Activated CD8-positive, alpha-beta T cell treated with anti-CD3 and anti-CD28 coated beads, Interleukin-2, amount 10 ng/mL, durations not matched to agents 7 days and 5 days (primary cell): ENCODE results near the gene NLK. TPM values are rescaled to one million over a fixed set of nuclear protein-coding genes. Genes with fewer than 3 reads are reported as not detected.
A peak's percentile ranks its signal among the peaks of the same experiment; 100 is the strongest.

ENCODE experiments used
- ATAC-seq: fragments of 150-1000 bp; cut with Tn5 transposase; one replicate; pipeline ENCODE4 v1.10.0; 2021; ENCODE audit warnings: moderate library complexity
- CTCF ChIA-PET: fragments of 350-600 bp; sonication (Branson Sonifier 250); formaldehyde crosslinking; loops from one replicate; lab custom pipeline; 2021; ENCODE audit warnings: antibody characterized with exemption; lab: Charles Lee
- POLR2A ChIA-PET: fragments of 350-600 bp; sonication (Branson Sonifier 250); formaldehyde crosslinking; loops from one replicate; lab custom pipeline; 2021; ENCODE audit warnings: antibody characterized with exemption; lab: Charles Lee
- DNase-seq: peaks from one replicate; pipeline ENCODE4 v3.0.0-alpha.2; 2020
- H3K27ac Mint-ChIP-seq: one replicate; pipeline ENCODE4 v1.8.0; 2021; ENCODE audit warnings: mild to moderate bottlenecking, mixed read lengths
- H3K27me3 Mint-ChIP-seq: one replicate; pipeline ENCODE4 v1.8.0; 2021; ENCODE audit warnings: low read depth, mixed read lengths
- H3K36me3 Mint-ChIP-seq: one replicate; pipeline ENCODE4 v1.8.0; 2021; ENCODE audit warnings: low read depth, mixed read lengths
- H3K4me1 Mint-ChIP-seq: one replicate; pipeline ENCODE4 v1.8.0; 2021; ENCODE audit warnings: low read depth, mixed read lengths
- H3K4me3 Mint-ChIP-seq: one replicate; pipeline ENCODE4 v1.8.0; 2021; ENCODE audit warnings: mild to moderate bottlenecking, mixed read lengths
- H3K9me3 Mint-ChIP-seq: one replicate; pipeline ENCODE4 v1.8.0; 2022; ENCODE audit warnings: mixed read lengths; ENCODE audit not compliant: insufficient read depth
- total RNA-seq, 2 experiments: library from RNA; stranded (reverse); gene quantifications; one replicate each; pipeline ENCODE4 v1.2.3, GENCODE V29; 2021

Gene NLK
- total RNA-seq, 2 experiments from 2014 or later = 11.2 to 12.0 TPM

DNA sequence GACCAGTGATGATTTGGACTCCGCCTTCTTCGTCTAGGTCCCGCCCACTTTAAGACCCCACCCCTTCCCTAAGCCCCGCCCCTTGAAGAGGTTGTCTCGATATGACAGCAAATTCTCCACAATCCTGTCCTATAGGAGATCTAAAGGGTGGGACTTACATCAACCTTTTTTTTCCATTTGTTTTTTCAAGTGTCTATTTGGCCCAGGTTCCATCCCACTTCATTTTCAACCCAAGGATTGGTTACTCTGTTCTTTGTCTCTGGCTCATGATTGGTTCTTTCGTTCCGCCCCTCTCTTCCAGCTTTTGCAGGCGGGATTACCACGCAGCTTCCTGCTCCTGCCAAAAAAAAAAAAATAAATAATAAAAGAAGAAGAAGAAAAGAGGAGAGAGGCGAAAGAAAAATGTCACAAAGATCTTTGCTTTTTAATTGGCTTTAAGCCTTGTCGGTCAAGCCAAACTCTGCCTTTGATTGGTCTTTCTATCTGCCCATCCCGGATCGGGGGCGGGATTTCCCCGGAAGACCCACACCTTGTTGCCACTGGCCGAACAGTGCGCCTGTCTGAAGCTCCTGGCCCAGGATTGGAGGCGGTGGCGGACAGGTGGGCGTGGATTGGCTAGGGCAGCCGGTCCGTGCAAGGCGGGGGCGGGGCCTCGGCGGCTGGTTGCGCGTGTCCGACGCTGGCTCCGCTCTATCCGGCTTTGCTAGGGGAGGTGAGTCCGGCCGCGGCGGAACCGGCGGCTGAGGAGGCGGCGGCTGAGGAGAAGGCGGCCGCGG, 1.2 kb upstream of the NLK start:
- H3K27ac Mint-ChIP-seq = peak overlapping the region; percentile 87
- H3K27me3 Mint-ChIP-seq = peaks cover 5% of the 10 kb centered on the region
- peaks cover 25% of the 10 kb centered on the region for H3K36me3 Mint-ChIP-seq
- H3K9me3 Mint-ChIP-seq = no peaks in the 10 kb centered on the region
- CTCF ChIA-PET = interaction anchor here (0.7 to 1.8 kb wide), 3 partner anchors 39 to 162 kb away, joined by 3 to 7 read pairs (median 3); partner anchors contain the start of gene LYRM9
- POLR2A ChIA-PET = interaction anchor here (0.6 to 1.0 kb wide), 3 partner anchors 13 to 35 kb away, joined by 3 to 7 read pairs (median 5); no protein-coding TSS in a partner anchor
- DNase-seq = peak; percentile 99
- H3K4me1 Mint-ChIP-seq = peaks cover 55% of the 10 kb centered on the region
- peak overlapping the region; percentile 82 for H3K4me3 Mint-ChIP-seq
- ATAC-seq = peak; percentile 98

DNA sequence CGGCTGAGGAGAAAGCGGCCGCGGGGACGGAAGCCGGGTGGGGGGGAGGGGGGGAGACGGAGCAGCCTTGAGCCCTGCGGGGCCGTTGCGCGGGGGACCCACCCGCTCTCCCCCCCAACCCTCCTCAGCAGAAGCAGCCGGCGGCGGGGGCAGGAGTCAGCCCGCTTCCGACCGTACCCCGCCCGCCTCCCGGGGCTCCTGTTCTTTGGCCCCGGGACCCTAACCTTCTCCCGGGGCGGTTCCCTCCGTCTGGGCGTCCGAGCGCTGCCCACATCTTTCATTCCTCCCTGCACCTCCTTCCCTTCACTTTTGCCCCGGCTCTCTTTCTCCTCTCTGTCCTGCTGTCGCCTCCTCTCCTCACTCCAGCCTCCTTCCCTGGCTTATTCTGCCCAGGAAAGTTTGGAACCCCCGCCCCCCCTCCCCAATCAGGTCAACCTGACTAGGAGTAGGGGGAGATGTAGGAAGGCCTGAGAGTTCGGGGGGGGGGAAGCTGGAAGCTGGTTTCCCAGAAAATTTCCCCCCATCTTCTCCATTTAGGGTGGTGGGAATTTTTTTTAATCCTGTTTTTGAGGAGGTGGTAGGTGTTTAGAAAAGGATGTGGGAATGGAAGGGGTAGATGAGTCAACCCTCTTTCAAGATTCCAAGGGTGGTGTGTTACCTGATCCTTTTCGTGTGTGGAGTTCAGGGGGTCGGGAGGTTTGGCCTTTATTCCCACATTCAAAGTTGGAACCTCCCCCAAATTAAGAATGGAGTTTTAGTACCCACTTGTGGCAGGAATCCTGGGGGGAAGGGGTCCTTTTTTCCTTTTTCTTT, 427 bp upstream of the NLK start:
- ChIA-PET CTCF (interaction anchor here (1.3 to 1.8 kb wide), 2 partner anchors 149 to 237 kb away, joined by 3 to 7 read pairs; partner anchors contain the start of gene LYRM9), POLR2A (interaction anchor here (1.0 kb wide), 1 partner anchor 34 kb away, joined by 5 read pairs; no protein-coding TSS in a partner anchor)
- Mint-ChIP-seq H3K27me3 (peaks cover 3% of the 10 kb centered on the region), H3K27ac (peak overlapping the region; percentile 78), H3K9me3 (no peaks in the 10 kb centered on the region), H3K4me3 (peak overlapping the region; percentile 82), H3K36me3 (peaks cover 31% of the 10 kb centered on the region), H3K4me1 (peaks cover 63% of the 10 kb centered on the region)
- DNase-seq (no peak), ATAC-seq (no peak)

DNA sequence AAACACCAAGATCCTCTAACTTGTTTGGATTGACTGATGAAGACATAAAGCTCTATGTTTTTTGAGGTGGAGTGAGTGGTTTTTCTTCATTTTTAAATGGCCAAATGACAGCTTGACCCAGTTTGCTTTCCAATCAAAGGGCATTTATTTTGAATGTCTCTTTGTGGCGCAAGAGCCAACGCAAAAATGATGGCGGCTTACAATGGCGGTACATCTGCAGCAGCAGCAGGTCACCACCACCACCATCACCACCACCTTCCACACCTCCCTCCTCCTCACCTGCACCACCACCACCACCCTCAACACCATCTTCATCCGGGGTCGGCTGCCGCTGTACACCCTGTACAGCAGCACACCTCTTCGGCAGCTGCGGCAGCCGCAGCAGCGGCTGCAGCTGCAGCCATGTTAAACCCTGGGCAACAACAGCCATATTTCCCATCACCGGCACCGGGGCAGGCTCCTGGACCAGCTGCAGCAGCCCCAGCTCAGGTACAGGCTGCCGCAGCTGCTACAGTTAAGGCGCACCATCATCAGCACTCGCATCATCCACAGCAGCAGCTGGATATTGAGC, 329 bp downstream of the NLK start:
- H3K4me1 Mint-ChIP-seq = peaks cover 69% of the 10 kb centered on the region
- CTCF ChIA-PET = interaction anchor here (1.3 kb wide), 1 partner anchor 237 kb away, joined by 3 read pairs; no protein-coding TSS in a partner anchor

DNA sequence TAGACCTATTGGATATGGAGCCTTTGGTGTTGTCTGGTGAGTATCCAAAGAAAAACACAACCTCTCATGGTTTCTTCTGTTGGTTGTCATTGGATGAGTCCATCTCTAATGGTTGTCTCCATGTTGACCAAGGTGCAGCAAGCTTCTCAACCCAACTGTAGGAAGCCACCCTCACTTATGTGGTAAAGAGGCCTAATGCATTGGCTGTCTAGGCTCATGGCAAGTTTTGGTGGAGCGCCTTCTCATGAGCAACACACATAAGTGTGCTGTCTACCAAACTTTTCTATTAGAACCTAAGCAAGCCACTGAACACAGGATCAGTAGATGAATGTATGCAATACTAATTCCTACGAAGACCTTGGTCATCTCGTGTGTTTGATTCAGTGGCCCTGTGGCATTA, 819 bp downstream of the NLK start:
- Mint-ChIP-seq H3K9me3 (no peaks in the 10 kb centered on the region), H3K4me3 (peak overlapping the region; percentile 82), H3K4me1 (peaks cover 71% of the 10 kb centered on the region), H3K27me3 (peaks cover 3% of the 10 kb centered on the region), H3K36me3 (peaks cover 34% of the 10 kb centered on the region), H3K27ac (no peak overlapping the region)
- ChIA-PET CTCF (interaction anchor here (1.3 kb wide), 1 partner anchor 238 kb away, joined by 3 read pairs; no protein-coding TSS in a partner anchor), POLR2A (no interaction called here)
- no peak for ATAC-seq
- DNase-seq = no peak

More for the DNA sequence above, 329 bp downstream of the NLK start:
- peak overlapping the region; percentile 61 for H3K27ac Mint-ChIP-seq
- no peak for DNase-seq
- POLR2A ChIA-PET = no interaction called here
- no peaks in the 10 kb centered on the region for H3K9me3 Mint-ChIP-seq
- peak overlapping the region; percentile 82 for H3K4me3 Mint-ChIP-seq
- H3K27me3 Mint-ChIP-seq = peaks cover 3% of the 10 kb centered on the region
- H3K36me3 Mint-ChIP-seq = peaks cover 31% of the 10 kb centered on the region
- ATAC-seq = no peak

DNA sequence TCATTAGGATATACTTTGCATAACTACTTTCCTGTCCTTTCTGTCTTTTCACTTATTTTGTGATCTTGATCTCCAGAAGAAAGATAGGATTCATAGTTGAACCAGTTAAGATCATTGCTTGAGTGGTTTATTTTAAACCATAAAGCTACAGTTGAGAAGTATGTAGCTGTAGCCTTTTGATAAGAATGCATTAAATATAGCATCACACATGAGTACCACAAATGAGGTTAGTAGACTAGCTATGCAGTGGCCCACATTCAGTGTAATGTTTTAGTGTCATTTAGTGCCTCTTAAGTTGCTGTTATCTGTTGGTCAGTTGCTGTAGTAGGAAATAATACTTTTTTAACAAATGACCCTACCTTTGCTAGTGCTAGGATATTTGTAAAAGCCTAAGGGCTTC, 1.3 kb downstream of the NLK start:
- Mint-ChIP-seq H3K27ac (no peak overlapping the region), H3K9me3 (no peaks in the 10 kb centered on the region), H3K4me1 (peaks cover 71% of the 10 kb centered on the region), H3K36me3 (peaks cover 34% of the 10 kb centered on the region), H3K27me3 (peaks cover 3% of the 10 kb centered on the region), H3K4me3 (no peak overlapping the region)
- ChIA-PET CTCF (no interaction called here), POLR2A (no interaction called here)
- no peak for ATAC-seq
- DNase-seq = no peak

DNA sequence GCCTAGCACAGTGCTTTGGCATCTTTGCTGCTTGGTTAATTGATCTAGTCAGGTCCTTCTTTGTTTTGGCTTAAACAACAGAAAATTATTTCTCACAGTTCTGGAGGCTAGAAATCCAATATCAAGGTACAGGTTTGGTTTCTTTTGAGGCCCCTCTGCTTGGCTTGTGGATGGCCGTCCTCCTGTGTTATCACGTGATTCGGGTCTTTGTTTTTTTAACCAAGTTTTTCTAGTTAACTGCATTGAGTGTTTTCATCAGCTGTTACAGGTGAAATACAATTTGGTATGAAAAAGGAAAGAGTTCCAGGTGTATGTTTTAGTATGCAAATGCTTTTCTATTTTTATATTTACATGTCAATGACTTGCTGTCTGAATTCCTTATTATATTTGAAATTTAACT, 2.8 kb downstream of the NLK start:
- no peak for ATAC-seq
- Mint-ChIP-seq H3K9me3 (no peaks in the 10 kb centered on the region), H3K36me3 (peaks cover 34% of the 10 kb centered on the region), H3K4me1 (peaks cover 65% of the 10 kb centered on the region), H3K4me3 (no peak overlapping the region), H3K27me3 (no peaks in the 10 kb centered on the region), H3K27ac (no peak overlapping the region)
- ChIA-PET POLR2A (no interaction called here), CTCF (no interaction called here)
- DNase-seq = no peak

DNA sequence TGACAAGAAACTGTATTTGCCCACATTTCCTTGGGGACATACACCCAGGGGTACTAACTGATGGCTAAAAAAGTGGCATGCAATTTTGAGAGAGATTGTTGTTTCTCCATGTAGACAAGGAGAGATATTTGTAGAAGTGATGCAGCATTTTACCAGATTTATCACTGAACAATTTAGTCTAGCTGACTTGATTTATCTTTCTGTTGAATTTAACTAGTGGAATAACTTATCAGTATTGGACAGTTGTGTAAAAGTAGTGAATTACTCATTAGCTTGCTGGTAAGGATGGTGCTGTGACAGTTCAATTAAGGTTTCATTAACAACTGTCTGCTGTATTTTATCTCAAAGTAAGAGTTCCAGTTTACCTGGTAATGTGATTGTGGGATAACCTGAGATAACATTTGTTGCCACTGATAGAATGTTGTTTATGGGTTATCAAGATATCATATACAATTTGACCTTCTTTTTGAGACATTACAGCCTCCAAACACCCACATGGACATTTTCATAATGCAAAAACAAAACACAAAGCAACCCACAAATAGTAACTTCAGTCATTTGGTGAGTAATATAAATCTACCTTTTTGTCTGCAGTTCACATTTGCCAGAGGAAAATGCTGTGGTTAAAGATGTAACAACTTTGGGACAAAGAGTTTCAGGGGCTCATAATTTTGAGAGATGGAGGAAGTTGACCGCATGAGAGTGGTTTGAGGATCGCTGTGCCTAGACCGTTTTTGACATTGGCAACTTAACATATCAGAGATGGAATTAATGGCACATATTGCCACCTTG, 3.8 kb downstream of the NLK start:
- CTCF ChIA-PET = no interaction called here
- POLR2A ChIA-PET = no interaction called here
- no peaks in the 10 kb centered on the region for H3K9me3 Mint-ChIP-seq
- H3K27ac Mint-ChIP-seq = no peak overlapping the region
- peaks cover 34% of the 10 kb centered on the region for H3K36me3 Mint-ChIP-seq
- no peak for DNase-seq
- H3K4me1 Mint-ChIP-seq = peaks cover 56% of the 10 kb centered on the region
- no peak overlapping the region for H3K4me3 Mint-ChIP-seq
- no peaks in the 10 kb centered on the region for H3K27me3 Mint-ChIP-seq
- no peak for ATAC-seq

DNA sequence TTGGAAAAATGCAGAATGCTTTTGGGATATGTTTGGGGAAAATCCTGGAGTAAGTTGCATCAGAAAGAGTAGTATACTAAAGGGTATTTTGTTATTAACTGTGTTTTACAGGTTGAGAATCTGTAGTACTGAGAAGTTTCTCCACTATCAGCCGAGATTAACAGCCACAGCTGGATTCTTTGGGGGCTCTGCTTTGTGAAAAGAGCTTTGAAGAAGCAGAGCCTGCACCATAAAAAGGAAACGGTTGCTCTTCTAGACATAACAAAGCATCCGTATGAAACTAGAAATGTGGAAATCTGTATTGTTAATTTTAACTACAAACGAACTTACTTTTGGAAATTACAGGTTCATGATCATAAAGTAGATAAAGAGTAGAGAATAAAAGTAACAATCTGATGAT, 5.3 kb downstream of the NLK start:
- no peak for DNase-seq
- no peak overlapping the region for H3K27ac Mint-ChIP-seq
- ATAC-seq = no peak
- no peak overlapping the region for H3K4me3 Mint-ChIP-seq
- ChIA-PET POLR2A (interaction anchor here (0.6 kb wide), 1 partner anchor 46 kb away, joined by 3 read pairs; no protein-coding TSS in a partner anchor), CTCF (interaction anchor here (0.8 to 1.5 kb wide), 2 partner anchors 154 to 242 kb away, joined by 3 to 4 read pairs; partner anchors contain the start of gene LYRM9)
- no peaks in the 10 kb centered on the region for H3K27me3 Mint-ChIP-seq
- peaks cover 33% of the 10 kb centered on the region for H3K36me3 Mint-ChIP-seq
- no peaks in the 10 kb centered on the region for H3K9me3 Mint-ChIP-seq
- H3K4me1 Mint-ChIP-seq = peaks cover 48% of the 10 kb centered on the region

DNA sequence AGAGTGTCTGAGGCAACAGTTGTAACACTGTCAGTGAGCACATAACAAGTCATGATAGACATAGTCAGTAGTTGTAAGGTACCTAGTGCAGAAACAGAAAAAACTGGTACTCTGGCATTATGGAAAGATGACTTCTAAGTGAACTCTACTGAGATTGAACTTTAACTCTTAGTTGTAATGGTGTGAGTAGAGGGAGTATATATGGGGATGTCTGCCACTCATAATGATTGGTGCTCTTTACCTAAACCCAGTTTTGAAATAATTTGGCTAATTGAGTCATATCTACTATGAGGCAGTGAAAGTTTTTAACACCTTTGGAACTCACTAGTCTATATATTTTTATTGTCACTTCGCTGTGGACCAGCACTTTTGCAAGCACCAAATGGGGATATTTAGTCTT, 6.6 kb downstream of the NLK start:
- H3K27me3 Mint-ChIP-seq = no peaks in the 10 kb centered on the region
- POLR2A ChIA-PET = no interaction called here
- H3K4me1 Mint-ChIP-seq = peaks cover 39% of the 10 kb centered on the region
- DNase-seq = no peak
- CTCF ChIA-PET = interaction anchor here (1.5 kb wide), 1 partner anchor 244 kb away, joined by 3 read pairs; no protein-coding TSS in a partner anchor
- ATAC-seq = no peak
- H3K9me3 Mint-ChIP-seq = no peaks in the 10 kb centered on the region
- H3K4me3 Mint-ChIP-seq = no peak overlapping the region
- H3K36me3 Mint-ChIP-seq = peaks cover 27% of the 10 kb centered on the region
- no peak overlapping the region for H3K27ac Mint-ChIP-seq

DNA sequence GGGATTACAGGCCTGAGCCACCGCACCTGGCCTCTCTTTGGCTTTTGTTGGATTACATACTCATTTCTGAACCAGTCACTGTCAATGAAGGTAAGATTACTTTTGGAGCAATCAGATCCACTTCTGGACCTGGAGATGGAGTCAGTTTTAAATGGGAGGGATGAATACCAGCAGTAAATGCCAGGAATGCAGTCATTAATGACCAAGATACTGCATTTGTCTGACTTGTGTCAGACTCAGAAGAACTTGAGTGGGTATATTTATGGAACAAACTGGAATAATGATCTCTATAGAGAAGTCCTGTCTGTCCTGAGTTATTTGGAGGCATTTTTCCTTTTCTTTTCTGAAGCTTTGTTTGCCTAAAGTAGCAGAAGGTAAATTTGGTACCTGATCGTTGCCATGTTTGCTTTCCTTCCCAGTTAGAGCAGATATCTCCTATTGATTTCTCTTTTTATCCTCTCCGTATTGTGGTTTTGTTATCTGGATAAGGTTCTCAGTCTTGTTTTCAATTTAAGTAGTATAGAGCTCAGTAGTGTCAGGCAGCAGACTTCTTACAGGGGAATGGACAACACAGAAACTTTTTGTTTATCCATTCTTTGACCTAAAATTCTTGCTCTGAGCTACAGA, 10.7 kb downstream of the NLK start:
- Mint-ChIP-seq H3K27me3 (no peaks in the 10 kb centered on the region), H3K4me3 (no peak overlapping the region), H3K4me1 (peaks cover 8% of the 10 kb centered on the region), H3K27ac (no peak overlapping the region), H3K36me3 (peaks cover under 1% of the 10 kb centered on the region), H3K9me3 (no peaks in the 10 kb centered on the region)
- DNase-seq (no peak), ATAC-seq (no peak)
- ChIA-PET POLR2A (interaction anchor here (1.6 kb wide), 1 partner anchor 12 kb away, joined by 7 read pairs; no protein-coding TSS in a partner anchor), CTCF (interaction anchor here (0.9 to 1.5 kb wide), 2 partner anchors 22 to 245 kb away, joined by 3 to 4 read pairs; no protein-coding TSS in a partner anchor)
